SK-N-SH treated with all-trans-retinoic acid at 6 μM for 48 hours (cell line): ENCODE results near the gene CD6.

Source experiments
- ATAC-seq: fragments of 200-7000 bp; cut with Tn5 transposase; 3 replicates; pipeline ENCODE4 v1.9.1; 2020; ENCODE audit warnings: mild to moderate bottlenecking, moderate library complexity
- ARNTL ChIP-seq: fragments of 450-650 bp; formaldehyde crosslinking; IDR thresholded peaks from 2 replicates; pipeline ENCODE4 v1.5.0; 2020; ENCODE audit warnings: low read depth, mild to moderate bottlenecking, moderate library complexity, borderline replicate concordance
- BACH2 ChIP-seq: fragments of 250-450 bp; sonication (Bioruptor Pico); IDR thresholded peaks from 2 replicates; pipeline ENCODE4 v1.9.0; 2021; ENCODE audit warnings: mild to moderate bottlenecking, borderline replicate concordance
- CREB5 ChIP-seq: fragments of 250-450 bp; sonication (Bioruptor Pico); IDR thresholded peaks from 2 replicates; pipeline ENCODE4 v1.5.1; 2020; ENCODE audit warnings: low read depth, mild to moderate bottlenecking, moderate library complexity
- CSDC2 ChIP-seq: fragments of 250-450 bp; sonication (Bioruptor Pico); IDR thresholded peaks from 2 replicates; pipeline ENCODE4 v1.5.0; 2020; ENCODE audit warnings: mild to moderate bottlenecking, moderate library complexity
- CSRNP3 ChIP-seq: fragments of 250-450 bp; sonication (Bioruptor Pico); IDR thresholded peaks from 2 replicates; pipeline ENCODE4 v1.5.1; 2021; ENCODE audit warnings: mild to moderate bottlenecking, moderate library complexity
- ESRRG ChIP-seq: fragments of 250-450 bp; sonication (Bioruptor Pico); IDR thresholded peaks from 2 replicates; pipeline ENCODE4 v1.6.1; 2021; ENCODE audit warnings: mild to moderate bottlenecking
- GLIS3 ChIP-seq: fragments of 250-450 bp; sonication (Bioruptor Pico); IDR thresholded peaks from 2 replicates; pipeline ENCODE4 v1.5.0; 2020; ENCODE audit warnings: mild to moderate bottlenecking, moderate library complexity
- ISL1 ChIP-seq: fragments of 250-450 bp; sonication (Bioruptor Pico); IDR thresholded peaks from 2 replicates; pipeline ENCODE4 v2.1.2; 2022; ENCODE audit warnings: mild to moderate bottlenecking, moderate library complexity
- OSR1 ChIP-seq: fragments of 250-450 bp; sonication (Bioruptor Pico); IDR thresholded peaks from 2 replicates; pipeline ENCODE4 v1.8.0; 2022; ENCODE audit warnings: moderate library complexity, mild to moderate bottlenecking, inconsistent platforms
- PATZ1 ChIP-seq: fragments of 250-450 bp; sonication (Bioruptor Pico); IDR thresholded peaks from 2 replicates; pipeline ENCODE4 v1.8.0; 2020; ENCODE audit warnings: mild to moderate bottlenecking, moderate library complexity, borderline replicate concordance
- POU6F1 ChIP-seq: fragments of 250-450 bp; sonication (Bioruptor Pico); IDR thresholded peaks from 2 replicates; pipeline ENCODE4 v1.8.0; 2021; ENCODE audit warnings: low read depth, mild to moderate bottlenecking, moderate library complexity, borderline replicate concordance
- PPARA ChIP-seq: fragments of 250-450 bp; sonication (Bioruptor Pico); IDR thresholded peaks from 2 replicates; pipeline ENCODE4 v1.5.0; 2020; ENCODE audit warnings: mild to moderate bottlenecking, borderline replicate concordance
- RARB ChIP-seq: fragments of 250-450 bp; sonication (Bioruptor Pico); IDR thresholded peaks from 2 replicates; pipeline ENCODE4 v1.8.0; 2021; ENCODE audit warnings: mild to moderate bottlenecking, moderate library complexity
- SNAI2 ChIP-seq: fragments of 250-450 bp; sonication (Bioruptor Pico); IDR thresholded peaks from 2 replicates; pipeline ENCODE4 v1.5.0; 2020; ENCODE audit warnings: mild to moderate bottlenecking, moderate library complexity
- TCF4 ChIP-seq: fragments of 250-450 bp; sonication (Bioruptor Pico); IDR thresholded peaks from 2 replicates; pipeline ENCODE4 v1.8.0; 2021; ENCODE audit warnings: mild to moderate bottlenecking, moderate library complexity, borderline replicate concordance
- TOX ChIP-seq: fragments of 250-450 bp; sonication (Bioruptor Pico); IDR thresholded peaks from 2 replicates; pipeline ENCODE4 v1.8.0; 2021; ENCODE audit warnings: mild to moderate bottlenecking, moderate library complexity, borderline replicate concordance
- TSHZ2 ChIP-seq: fragments of 250-450 bp; sonication (Bioruptor Pico); IDR thresholded peaks from 2 replicates; pipeline ENCODE4 v1.5.0; 2020; ENCODE audit warnings: mild to moderate bottlenecking, moderate library complexity
- ZC3H10 ChIP-seq: fragments of 250-450 bp; sonication (Bioruptor Pico); IDR thresholded peaks from 2 replicates; pipeline ENCODE4 v1.5.1; 2021; ENCODE audit warnings: mild to moderate bottlenecking, moderate library complexity
- ZFP3 ChIP-seq: fragments of 250-450 bp; sonication (Bioruptor Pico); IDR thresholded peaks from 2 replicates; pipeline ENCODE4 v1.5.0; 2020; ENCODE audit warnings: mild to moderate bottlenecking, moderate library complexity
- ZFP30 ChIP-seq: fragments of 450-650 bp; formaldehyde crosslinking; IDR thresholded peaks from 2 replicates; pipeline ENCODE4 v1.5.0; 2022; ENCODE audit warnings: mild to moderate bottlenecking, moderate library complexity
- ZNF565 ChIP-seq: fragments of 450-650 bp; formaldehyde crosslinking; conservative IDR thresholded peaks from 2 replicates; pipeline ENCODE4 v1.5.0; 2020; ENCODE audit warnings: low read depth, mild to moderate bottlenecking, moderate library complexity
- ZNF70 ChIP-seq: fragments of 450-650 bp; formaldehyde crosslinking; IDR thresholded peaks from 2 replicates; pipeline ENCODE4 v1.5.0; 2020; ENCODE audit warnings: mild to moderate bottlenecking, moderate library complexity
- ZNF8 ChIP-seq: fragments of 450-650 bp; formaldehyde crosslinking; IDR thresholded peaks from 2 replicates; pipeline ENCODE4 v1.5.0; 2020; ENCODE audit warnings: mild to moderate bottlenecking, moderate library complexity

Gene CD6

GRCh38 chr11:60946601-60947264 lies 24.7 kb upstream of the CD6 start:
- no peak for TF ChIP-seq BACH2
- TF ChIP-seq ZFP3 (CRISPR knock-in tag), result no peak
- TF ChIP-seq POU6F1, result no peak
- TF ChIP-seq CSRNP3 (CRISPR knock-in tag), result no peak
- TF ChIP-seq GLIS3 (CRISPR knock-in tag), result no peak
- TF ChIP-seq CREB5 (CRISPR knock-in tag), result no peak
- TF ChIP-seq ZNF8 (CRISPR knock-in tag), result no peak
- TF ChIP-seq ZNF70 (CRISPR knock-in tag), result no peak
- TF ChIP-seq ARNTL (CRISPR knock-in tag), result no peak
- no peak for TF ChIP-seq ZFP30 (CRISPR knock-in tag)
- no peak for TF ChIP-seq ISL1 (CRISPR knock-in tag)
- TF ChIP-seq TCF4, result no peak
- no peak for TF ChIP-seq RARB (CRISPR knock-in tag)
- no peak for TF ChIP-seq CSDC2 (CRISPR knock-in tag)
- TF ChIP-seq, all 23 proteins: peak for 0
- ATAC-seq, result no peak

- TF ChIP-seq ZFP3 (CRISPR knock-in tag) (no peak), ZNF565 (no peak), RARB (CRISPR knock-in tag) (no peak), ZNF8 (CRISPR knock-in tag) (no peak), GLIS3 (CRISPR knock-in tag) (no peak), ESRRG (CRISPR knock-in tag) (no peak), ARNTL (CRISPR knock-in tag) (no peak), PPARA (no peak), SNAI2 (no peak), TCF4 (no peak)
- TF ChIP-seq, all 23 proteins: peak for 0
- ATAC-seq, result no peak
These were observed 23.8 kb upstream of the CD6 start for GRCh38 chr11:60947700-60948099.

GRCh38 chr11:60948250-60948649 lies 23.2 kb upstream of the CD6 start:
- ATAC-seq, result no peak
- no peak for TF ChIP-seq GLIS3 (CRISPR knock-in tag)
- no peak for TF ChIP-seq CREB5 (CRISPR knock-in tag)
- no peak for TF ChIP-seq BACH2
- TF ChIP-seq TSHZ2 (CRISPR knock-in tag), result no peak
- no peak for TF ChIP-seq PPARA
- no peak for TF ChIP-seq CSDC2 (CRISPR knock-in tag)
- TF ChIP-seq ZFP3 (CRISPR knock-in tag), result no peak
- no peak for TF ChIP-seq TOX (CRISPR knock-in tag)
- no peak for TF ChIP-seq PATZ1 (CRISPR knock-in tag)
- no peak for TF ChIP-seq RARB (CRISPR knock-in tag)
- no peak for TF ChIP-seq SNAI2
- TF ChIP-seq OSR1 (CRISPR knock-in tag), result no peak
- no peak for TF ChIP-seq ESRRG (CRISPR knock-in tag)
- no peak for TF ChIP-seq POU6F1
- TF ChIP-seq ZC3H10, result no peak
- TF ChIP-seq TCF4, result no peak
- TF ChIP-seq CSRNP3 (CRISPR knock-in tag), result no peak
